Activated T-cell treated with anti-CD3 and anti-CD28 coated beads for 24 hours (primary cell): ENCODE data around the gene RAB44.
A peak's percentile ranks its signal among the peaks of the same experiment; 100 is the strongest.
"Not testable (repeated sequence)": the region's sequence is repeated elsewhere in the genome, so short reads cannot be mapped to it uniquely, and the experiment has no call there.

Experiments
- DNase-seq: peaks from one replicate; pipeline ENCODE4 v3.0.0-alpha.2; 2020; ENCODE audit warnings: low read depth

RAB44 gene

GRCh38 chr6:36713846-36714245 is 16.2 kb downstream of the RAB44 start:
- DNase-seq, result no peak

GRCh38 chr6:36714511-36714910 is 16.9 kb downstream of the RAB44 start:
- no peak for DNase-seq

GRCh38 chr6:36715469-36715868 is 17.8 kb downstream of the RAB44 start:
- no peak for DNase-seq

- no peak for DNase-seq
Observed at GRCh38 chr6:36716476-36717093, 19.0 kb downstream of the RAB44 start.

- DNase-seq, result no peak
Observed at GRCh38 chr6:36717231-36717825, 19.7 kb downstream of the RAB44 start.

- DNase-seq, result no peak
Observed at GRCh38 chr6:36717871-36718540, 20.4 kb downstream of the RAB44 start.

GRCh38 chr6:36718560-36718959 is 20.9 kb downstream of the RAB44 start:
- no peak for DNase-seq

GRCh38 chr6:36719126-36719525 is 21.5 kb downstream of the RAB44 start:
- no peak for DNase-seq

GRCh38 chr6:36720251-36721141 is 22.9 kb downstream of the RAB44 start:
- no peak for DNase-seq

GRCh38 chr6:36721369-36722140 is 23.9 kb downstream of the RAB44 start:
- no peak for DNase-seq

- no peak for DNase-seq
Observed at GRCh38 chr6:36722365-36722764, 24.7 kb downstream of the RAB44 start.

- no peak for DNase-seq
Observed at GRCh38 chr6:36722879-36723278, 25.3 kb downstream of the RAB44 start.

- not testable (repeated sequence) for DNase-seq
Observed at GRCh38 chr6:36723992-36724391, 26.4 kb downstream of the RAB44 start.

GRCh38 chr6:36724514-36725390 is 27.1 kb downstream of the RAB44 start:
- peak; percentile 30 for DNase-seq

- no peak for DNase-seq
Observed at GRCh38 chr6:36725581-36725980, 28.0 kb downstream of the RAB44 start.

GRCh38 chr6:36727505-36728021 is 29.9 kb downstream of the RAB44 start:
- DNase-seq, result no peak

- no peak for DNase-seq
Observed at GRCh38 chr6:36728289-36729160, 30.9 kb downstream of the RAB44 start.

- DNase-seq, result no peak
Observed at GRCh38 chr6:36729161-36729524, 31.5 kb downstream of the RAB44 start.
